GM21381 (cell line): ENCODE measurements around the gene OTUD4.

ENCODE experiments used
- ATAC-seq: cut with Tn5 transposase; IDR thresholded peaks from one replicate; pipeline ENCODE4 v1.9.1; 2021; ENCODE audit warnings: mild to moderate bottlenecking, moderate library complexity; ENCODE audit not compliant: unreplicated experiment

The OTUD4 gene

DNA sequence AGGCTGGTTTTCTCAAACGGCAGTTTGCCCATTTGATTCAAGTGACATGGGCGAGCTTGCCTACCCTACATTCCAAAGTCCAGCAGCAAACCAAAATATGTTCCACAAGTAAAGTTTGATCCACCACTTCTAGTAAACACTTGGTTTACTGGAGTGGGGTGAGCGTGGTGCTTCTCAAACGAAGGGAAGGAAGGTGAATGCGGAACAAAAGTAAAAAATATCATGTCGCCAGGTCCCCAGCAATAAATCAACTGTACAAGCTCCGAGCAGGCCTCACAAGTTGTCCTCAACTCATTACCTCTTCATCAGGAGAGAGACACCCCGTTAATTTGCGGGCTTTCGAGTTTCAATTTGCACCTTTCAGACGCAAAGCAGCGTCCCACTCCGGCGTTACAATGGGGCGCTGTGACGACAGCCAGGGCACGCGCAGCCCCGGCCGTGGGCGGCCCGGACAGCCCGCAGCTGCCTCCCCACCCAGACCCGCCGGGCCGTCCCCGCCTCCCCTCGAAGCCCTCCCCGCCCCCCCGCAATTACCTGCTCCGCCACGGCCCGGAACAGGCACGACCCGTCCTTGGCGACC is 1.0 kb downstream of the OTUD4 start:
- peak; percentile 40 for ATAC-seq

DNA sequence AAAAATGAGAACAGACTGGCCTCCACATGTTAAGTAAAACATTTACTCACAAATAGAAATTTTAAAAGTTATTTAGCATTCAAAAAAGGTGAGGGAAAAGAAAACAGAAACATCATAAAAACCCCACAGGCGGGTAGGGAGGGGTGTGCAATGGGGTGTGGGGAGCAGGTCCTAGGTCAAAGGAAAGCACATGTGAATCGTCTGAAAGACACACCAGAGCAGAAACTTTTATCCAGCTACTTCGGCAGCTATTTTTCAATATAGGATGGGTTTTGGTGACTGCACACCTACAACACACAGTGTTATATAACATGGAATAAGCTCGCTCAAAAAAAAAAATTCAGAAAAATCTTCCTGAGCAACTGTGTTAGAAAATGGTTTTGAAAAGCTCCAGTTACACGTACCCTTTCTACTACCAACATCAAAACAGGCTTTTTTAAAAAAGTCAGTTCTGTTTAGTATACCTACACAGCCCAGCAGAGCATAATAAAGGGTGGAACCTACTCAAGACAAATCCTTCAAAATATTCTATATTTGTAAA is 1.6 kb downstream of the OTUD4 start:
- no peak for ATAC-seq

DNA sequence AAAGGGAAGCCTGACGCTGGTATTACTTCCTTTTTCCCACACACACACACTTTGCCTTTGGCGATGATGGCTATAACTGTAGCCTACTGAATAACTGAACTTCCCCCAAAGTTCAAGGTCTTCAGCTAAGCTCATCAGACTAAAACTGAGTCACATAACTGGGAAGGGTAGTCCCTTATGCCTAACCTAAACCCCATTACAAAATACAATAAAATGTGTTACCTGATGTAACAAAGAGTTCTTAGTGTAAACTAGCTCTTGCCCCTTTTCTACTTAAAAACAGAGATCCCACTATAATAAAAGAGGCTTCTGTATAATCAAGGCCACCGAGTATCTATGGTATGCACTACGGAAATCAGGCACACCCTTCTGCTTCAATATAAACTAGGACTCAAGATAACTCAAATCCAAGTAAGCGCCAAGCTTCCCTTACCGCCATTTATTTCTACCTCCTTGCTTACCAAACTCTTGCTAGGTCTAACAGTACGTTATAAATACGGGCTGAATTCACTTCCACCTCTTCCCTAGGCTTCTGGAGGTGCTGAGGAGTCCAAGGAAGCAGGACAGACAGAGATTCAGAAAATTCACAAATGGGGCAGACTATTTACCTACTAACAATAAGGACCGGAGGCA is 2.4 kb downstream of the OTUD4 start:
- ATAC-seq: no peak

DNA sequence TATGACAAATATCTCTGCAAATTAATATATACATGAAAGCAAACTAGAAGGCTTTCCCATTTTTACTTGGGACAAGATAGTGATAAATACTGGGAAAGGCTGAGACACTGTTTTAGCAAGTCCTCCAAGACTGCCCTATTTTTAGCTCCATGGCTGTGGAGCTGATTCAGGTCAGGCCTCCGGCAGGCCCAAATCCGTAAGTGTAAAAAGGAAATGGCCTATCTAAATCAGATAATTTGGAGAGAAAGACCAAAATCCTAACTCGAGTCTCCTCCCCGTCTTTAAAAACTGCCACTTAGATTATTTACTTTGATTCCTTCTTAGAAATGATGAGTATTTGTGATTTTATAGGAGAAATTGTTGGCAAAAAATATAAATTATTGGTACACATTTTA is 2.9 kb downstream of the OTUD4 start:
- no peak for ATAC-seq

DNA sequence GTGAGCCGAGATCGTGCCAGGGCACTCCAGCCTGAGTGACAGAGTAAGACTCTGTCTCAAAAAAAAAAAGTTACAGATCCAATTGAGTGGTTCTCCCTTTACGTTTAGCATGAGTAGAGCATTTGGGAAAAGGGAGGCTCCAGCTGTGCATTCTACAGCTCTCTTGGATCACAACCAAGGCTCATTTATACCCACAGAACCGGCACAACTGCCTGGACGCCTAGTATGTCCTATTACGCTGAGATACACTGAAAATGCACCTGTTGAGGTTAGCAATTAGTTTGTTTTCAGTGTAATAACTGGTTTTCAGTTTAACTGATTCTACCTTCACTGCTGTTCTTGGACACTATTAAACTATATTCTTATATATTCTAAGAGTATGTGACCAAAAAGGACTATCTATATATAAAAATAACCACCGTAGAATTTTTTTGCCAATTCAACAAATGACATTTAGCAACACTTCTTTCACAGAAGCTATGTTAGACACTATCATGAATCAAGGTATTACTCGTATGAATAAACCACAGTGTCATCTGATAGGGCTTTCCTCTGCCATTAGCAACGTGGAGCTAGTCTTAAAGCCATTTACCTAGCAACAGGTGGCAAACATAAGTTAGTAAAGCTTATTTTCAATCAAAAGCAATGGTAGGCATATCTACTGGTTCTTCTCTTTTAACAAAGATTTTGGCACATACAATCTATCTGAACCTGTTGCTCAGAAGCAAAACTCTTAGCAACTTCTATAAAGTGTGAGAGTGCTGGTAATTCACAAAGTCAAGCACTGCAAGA is 3.6 kb downstream of the OTUD4 start:
- no peak for ATAC-seq

DNA sequence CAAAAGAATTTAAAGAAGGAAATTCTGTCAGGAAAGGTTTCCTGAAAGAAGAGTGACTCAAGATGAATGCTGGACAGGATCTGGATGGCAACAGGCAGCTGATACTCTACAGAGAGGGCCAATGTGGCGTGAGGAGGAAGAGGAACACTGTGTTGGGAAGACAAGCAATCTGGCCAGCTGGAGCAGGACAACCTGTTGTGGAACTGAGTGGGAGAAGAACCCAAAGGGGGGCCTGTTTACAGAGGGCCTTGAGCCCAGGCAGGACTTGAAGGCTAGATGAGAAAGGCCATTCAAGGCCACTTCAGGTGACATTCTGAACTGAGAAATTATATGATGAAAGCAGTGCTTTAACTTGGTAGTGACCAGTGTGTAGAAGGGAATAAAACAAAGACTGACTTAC is 8.5 kb downstream of the OTUD4 start:
- no peak for ATAC-seq

DNA sequence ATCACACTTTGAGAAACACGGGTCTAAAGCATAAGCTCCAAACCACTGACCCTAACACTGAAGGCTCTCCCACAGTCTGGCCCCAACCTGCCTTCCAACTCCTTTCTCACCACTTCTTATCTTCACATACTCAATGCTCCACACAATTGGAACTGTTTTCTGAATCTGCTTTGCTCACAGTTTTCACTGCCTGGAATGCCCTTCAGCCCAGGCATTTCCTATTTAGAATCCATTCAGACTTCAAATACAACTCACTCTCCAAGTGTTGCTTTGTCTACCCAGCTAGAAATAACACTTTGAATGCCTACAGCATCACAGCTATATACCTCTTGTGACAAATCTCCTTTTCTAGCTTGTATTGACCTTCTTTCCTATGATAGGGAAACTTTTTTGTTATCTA is 10.2 kb downstream of the OTUD4 start:
- no peak for ATAC-seq

DNA sequence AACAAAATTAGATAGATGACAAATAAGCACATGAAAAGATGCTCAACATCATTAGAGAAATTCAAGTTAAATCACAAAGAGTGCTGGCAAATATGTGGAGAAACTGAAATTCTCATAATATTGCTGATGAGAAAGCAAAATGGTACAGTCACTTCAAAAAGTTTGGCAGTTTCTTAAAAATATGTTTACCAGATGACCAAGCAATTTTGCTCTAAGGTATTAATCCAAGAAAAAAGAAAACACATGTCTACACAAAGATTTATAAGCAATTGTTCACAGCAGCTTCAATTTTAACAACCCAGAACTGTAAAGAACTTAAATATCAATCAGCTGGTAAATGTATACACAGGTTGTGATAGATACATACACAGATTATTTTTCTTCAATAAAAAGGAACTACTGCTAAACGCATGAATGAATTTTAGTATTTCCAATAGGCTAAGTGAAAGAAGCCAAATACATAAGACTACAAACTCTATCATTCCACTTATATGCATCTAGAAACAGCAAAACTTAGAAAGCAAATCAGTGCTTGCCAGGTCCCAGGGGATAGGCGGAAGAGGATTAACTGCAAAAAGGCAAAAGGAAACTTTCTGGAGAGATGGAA is 11.7 kb downstream of the OTUD4 start:
- no peak for ATAC-seq

DNA sequence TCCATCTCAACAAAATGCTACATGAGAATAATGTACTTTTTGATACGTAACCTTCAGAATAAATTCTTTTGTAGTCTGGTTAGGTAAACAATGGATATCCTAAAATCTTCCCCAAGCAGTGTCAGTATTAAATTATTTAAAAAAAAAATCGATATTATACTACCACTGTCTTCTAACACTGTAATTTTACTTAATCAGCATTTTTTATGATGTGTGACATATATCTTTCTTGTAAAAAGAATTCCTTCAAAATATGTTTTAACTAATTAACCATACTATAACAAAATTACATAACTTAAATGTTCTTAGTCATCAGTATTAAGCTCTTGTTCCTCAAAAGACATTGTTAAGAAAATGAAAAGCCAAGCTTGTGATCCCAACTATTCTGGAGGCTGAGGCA is 12.5 kb downstream of the OTUD4 start:
- ATAC-seq: no peak

DNA sequence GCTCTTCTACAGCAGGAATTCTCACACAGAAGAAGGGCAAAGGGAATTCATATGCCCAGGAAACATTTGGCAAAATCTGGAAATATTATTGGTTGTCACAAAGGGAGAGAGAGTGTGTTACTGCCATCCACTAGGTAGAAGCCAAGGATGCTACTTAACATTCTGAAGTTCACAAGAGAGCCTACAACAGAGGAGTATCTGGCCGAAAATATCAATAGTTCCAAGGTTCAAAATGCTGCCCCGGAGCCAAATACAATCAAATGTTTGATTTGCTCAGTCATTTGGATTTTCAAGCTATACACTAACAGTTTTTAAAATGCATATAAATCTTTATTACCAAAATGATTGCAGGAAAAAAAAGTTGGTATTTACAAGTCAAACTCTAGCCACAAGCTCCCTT is 18.8 kb downstream of the OTUD4 start:
- no peak for ATAC-seq

DNA sequence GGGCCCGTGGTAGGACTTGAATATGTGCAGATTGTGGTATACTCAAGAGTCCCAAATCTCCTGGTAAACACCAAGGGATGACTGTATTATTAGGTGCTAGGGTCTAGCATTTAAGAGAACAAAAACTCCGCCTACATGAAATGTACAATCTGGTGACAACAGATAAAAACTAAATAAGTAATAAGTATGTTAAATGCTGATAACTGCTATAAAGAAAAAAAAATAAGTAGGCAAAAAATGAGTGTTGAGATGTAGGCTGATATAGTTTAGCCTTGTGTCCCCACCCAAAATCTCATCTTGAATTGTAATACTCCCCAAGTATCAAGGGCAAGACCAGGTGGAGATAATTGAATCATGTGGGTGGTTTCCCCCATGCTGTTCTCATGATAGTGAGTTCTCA is 23.4 kb downstream of the OTUD4 start:
- no peak for ATAC-seq

DNA sequence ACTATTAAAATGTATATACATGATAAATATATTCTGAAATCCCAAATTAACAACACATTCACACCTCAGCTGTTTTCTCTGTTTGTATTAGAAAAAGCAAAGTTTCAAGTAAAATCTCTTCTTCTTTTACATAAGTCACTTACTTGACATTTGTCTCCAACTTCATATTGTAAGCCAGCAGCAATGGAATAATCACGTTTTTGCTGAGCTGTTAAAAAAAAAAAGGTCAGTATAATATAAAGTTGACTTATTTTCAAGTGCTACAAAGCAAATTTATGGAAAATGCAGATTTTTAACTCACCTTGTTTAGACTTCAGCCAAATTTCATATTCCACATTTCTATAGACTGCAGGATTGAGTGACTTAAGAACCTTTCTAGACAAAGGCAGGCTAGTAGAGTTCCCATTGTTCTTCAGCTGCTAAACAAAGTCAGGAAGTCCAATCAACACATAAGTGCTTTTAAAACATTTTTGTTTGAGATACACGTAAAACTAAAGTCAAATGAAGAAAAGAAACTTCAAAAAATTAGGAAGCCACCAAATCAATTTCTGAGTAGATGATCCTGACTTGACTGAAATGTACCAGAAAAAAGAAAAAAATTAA is 25.0 kb downstream of the OTUD4 start:
- no peak for ATAC-seq

DNA sequence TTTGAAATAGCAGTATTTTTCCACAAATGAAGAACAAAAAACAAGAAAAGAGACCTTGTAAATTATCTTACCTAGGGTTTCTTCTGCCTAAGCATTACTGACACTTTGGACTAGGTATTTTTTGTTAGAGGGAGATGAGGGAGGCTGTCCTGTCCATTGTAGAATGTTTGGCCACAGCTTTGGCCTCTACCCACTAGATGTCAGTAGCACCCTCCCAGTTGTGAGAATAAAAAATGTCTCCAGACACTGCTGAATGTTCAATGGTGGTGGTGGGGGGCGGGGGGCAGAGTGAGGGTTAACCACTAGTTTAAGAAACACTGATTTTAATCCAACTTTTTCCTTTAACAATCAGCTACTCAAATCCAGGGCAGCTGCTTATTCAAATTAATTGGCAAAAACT is 25.8 kb downstream of the OTUD4 start:
- ATAC-seq: peak; percentile 64

DNA sequence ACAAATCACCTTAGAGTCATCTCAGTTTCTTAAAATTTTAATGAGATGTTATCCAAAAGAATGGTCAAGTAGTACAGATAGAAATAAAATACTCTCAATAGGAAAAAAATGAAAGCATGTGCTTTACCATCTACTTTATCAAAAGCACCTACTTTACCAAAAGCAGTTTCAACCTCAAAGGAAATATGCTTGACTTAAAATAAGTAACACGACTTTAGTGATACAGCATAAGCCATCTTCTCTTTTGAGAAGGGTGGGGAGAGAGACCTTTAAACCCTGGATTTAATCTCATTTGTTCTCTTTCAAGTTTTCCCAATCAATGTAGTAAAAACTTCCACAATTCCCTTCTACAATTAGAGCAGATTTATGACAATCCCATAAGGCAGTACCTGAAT is 26.5 kb downstream of the OTUD4 start:
- no peak for ATAC-seq

DNA sequence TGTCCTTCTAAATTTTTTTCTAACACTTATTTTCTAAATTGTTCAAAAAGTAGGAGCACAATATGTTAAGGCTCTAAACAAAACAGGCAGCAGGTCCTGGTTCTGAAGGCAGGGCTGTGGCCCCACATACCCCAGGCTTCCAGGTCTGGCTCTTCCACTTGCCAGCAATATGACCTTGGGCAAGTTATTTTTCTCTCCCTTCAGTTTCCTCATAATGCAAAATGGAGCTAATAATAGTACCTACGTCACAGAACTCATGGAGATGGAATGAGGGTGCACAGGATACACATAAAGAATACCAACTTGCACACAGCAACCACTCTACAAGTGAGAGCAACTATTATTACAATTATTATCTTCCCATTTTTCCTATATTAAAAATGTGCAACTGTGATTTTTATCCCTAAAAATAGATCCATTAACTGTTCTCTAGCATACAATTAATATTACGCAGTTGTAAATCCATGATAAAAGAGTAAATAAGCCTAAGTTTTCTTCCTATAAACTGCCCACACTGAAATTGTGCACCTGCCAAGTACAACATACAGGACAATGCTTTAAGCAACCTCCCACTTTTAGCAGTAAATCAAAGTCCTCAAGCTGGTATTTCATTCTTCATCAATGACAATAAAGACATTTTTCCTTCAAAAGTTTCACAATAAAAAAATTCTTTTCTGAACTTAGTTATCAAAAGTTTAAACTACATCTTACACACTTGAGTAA is 27.0 kb downstream of the OTUD4 start:
- no peak for ATAC-seq

DNA sequence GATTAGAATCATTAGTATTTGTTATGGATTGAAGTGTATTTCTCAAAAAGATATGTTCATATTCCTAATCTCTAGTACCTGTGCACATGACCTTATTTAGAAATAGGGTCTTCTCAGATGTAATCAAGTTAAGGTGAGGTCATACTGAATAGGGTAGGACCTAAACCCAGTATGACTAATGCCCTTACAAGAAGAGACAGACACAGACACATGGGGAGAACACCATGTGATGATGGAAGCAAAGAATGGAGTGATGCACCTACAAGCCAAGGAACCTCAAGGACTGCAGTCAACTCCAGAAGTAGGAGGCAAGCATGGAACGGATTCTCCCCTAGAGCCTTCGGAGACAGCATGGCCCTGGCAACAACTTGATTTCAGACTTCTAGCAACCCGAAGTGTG is 31.4 kb downstream of the OTUD4 start:
- no peak for ATAC-seq

DNA sequence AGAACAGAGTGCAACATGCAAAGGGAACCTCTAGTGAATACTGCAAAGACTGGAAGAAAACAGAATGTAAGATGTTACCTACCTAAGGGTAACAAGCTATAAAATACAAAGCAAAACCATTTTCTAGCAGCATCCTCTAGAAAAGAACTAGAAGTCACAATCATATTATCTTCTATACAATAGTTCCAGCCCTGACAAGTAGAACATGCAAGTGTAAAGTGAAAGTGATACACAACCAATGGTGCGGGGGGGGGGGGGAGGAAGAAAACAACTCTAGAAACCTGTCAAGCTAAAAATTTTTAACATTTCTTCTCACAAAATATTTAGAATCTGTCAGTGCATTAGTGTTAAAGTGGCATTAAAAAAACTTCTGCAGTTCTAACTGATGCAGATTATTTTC is 44.2 kb downstream of the OTUD4 start:
- peak; percentile 37 for ATAC-seq

DNA sequence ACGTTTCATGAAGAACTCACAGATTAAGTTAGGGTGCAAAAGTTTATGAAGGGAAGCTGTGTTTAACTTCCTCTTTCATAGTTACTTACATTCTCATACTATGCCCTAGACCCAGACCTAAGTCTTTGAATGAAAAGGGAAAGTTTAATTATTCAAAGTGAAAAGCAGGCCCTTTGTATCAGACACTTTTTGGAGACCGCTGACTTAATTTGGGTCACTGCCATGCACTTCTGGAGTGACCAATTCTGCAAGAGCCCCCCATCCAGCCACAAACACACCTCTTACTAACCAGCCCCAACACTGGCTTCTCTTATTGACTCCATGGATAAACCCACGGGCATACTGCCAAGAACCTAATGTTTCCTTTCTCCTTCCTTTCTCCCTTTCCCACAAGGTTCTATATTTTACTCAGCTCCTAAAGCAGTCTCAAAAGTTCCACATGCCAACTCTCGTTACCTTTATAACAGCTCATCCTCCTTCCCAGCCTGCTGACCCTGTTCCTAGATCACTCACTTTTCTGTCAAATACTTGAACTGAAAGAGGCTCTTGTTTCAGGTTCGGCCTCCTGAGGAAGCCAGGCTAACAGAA is 47.8 kb downstream of the OTUD4 start:
- peak; percentile 71 for ATAC-seq

DNA sequence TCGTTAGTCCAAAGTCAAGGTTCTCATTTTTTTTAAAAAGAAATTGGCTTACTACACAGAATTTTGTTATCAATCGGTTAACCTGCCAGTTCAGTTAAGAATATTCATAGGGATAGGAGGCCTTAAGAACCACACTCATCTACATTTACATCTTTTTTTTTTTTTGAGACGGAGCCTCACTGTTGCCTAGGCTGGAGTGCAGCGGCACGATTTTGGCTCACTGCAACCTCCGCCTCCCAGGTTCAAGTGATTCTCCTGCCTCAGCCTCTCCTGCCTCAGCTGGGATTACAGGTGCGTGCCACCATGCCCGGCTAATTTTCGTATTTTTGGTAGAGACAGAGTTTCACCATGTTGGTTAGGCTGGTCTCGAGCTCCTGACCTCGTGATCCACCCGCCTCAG is 48.5 kb downstream of the OTUD4 start:
- ATAC-seq: no peak

DNA sequence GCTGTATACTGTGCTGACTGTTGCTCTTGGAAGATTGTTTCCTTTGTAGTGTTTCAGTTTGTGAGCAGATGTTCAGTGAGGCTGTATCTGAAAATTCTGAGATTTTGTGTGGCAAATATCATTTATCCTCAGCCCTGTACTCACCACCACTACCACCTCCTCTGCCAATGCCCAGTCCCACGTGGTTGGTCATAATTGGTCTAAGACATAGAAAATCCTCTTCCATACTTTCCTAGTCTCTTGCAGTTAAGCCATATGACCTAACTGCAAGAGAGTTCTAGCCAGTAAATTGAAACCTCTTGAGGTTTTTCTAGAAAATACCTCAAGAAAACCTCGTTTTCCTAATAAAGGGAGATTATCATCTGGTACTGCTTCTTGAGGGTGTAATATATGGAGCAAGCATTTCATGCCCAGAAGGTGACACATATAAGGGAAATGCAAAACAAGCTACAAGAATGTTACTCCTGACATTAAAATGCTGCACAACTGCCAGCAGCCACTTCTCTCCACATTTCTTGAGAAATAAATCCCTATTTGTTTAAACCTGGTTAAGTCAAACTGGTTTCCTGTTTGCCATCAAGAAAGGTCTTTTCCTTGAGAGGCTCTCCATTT is 49.5 kb downstream of the OTUD4 start:
- no peak for ATAC-seq
